ENCODE measurements around the gene HAGH. TPM values are rescaled to one million over a fixed set of nuclear protein-coding genes. Genes with fewer than 3 reads are reported as not detected.

HAGH gene
- total and polyA plus RNA-seq, 10 of the 15 experiments (the other 5 are each of a cell fraction or from before 2014, with no cell fraction given), result 2.0 to 50.1 (median 22.4) TPM

- Histone ChIP-seq H3K27ac (ENCODE audit: control insufficient read depth, insufficient read depth) (no peak overlapping the region), H3K4me2 (ENCODE audit: control insufficient read depth, insufficient read depth) (no peak overlapping the region), H3K9me3 (replicated peaks; ENCODE audit: control insufficient read depth, insufficient read depth, low read length) (no peaks in the 10 kb centered on the region), H3K27me3 (replicated peaks in 1 of 2; ENCODE audit: control insufficient read depth in 2 of 2, insufficient read depth in 2 of 2, low read length in 1 of 2) (no peaks in the 10 kb centered on the region), H4K20me1 (ENCODE audit: control insufficient read depth, insufficient read depth) (no peaks in the 10 kb centered on the region), H3K36me3 (ENCODE audit: control insufficient read depth in 2 of 2, insufficient read depth in 2 of 2, low read length in 1 of 2) (no peaks in the 10 kb centered on the region; a peak in 2 of 4 replicates), H3K4me3 (no peak overlapping the region), H3K9ac (ENCODE audit: control insufficient read depth, insufficient read depth, low read length) (no peak overlapping the region), H3K79me2 (ENCODE audit: control insufficient read depth, insufficient read depth, low read length) (no peaks in the 10 kb centered on the region), H3K4me1 (ENCODE audit: control insufficient read depth, insufficient read depth, low read length) (no peaks in the 10 kb centered on the region), H2AFZ (ENCODE audit: control insufficient read depth, low read depth, low read length) (no peak overlapping the region)
- WGBS (ENCODE audit: insufficient coverage, insufficient replicate concordance, low lambda C conversion rate, missing lambda C conversion rate), result 96% methylated on average over 9 of the region's 9 CpGs
- CTCF ChIA-PET, result no interaction called here
- no peak for ATAC-seq
- intact Hi-C loops (cut with micrococcal nuclease; ENCODE audit: unreplicated experiment) (no loop called here), in situ Hi-C loops (cut with MboI) (no loop called here)
- no TSS peak for BruUV-seq (replicated peaks)
- TF ChIP-seq TAF1 (IDR thresholded peaks at IDR 0.05; ENCODE audit: borderline replicate concordance, low read depth, low read length) (no peak), CHD4 (IDR thresholded peaks at IDR 0.05) (no peak), USF2 (IDR thresholded peaks at IDR 0.05; ENCODE audit: borderline replicate concordance, low read depth, low read length) (no peak), CREM (IDR thresholded peaks at IDR 0.05; ENCODE audit: low read depth) (no peak)
- SMC1A ChIA-PET (ENCODE audit: uncharacterized antibody, unreplicated experiment), result no interaction called here
- POLR2A ChIA-PET, result no interaction called here
- DNase-seq (ENCODE audit: low read depth, low spot score), result no peak
- no peak for FAIRE-seq
- RAD21 ChIA-PET (ENCODE audit: unreplicated experiment), result no interaction called here
Measured at GRCh38 chr16:1817276-1817589, 9.4 kb downstream of the HAGH start.

GRCh38 chr16:1816396-1817275, 10.0 kb downstream of the HAGH start:
- no peak overlapping the region for H2AFZ ChIP-seq (ENCODE audit: control insufficient read depth, low read depth, low read length)
- no peak for ATAC-seq
- no peaks in the 10 kb centered on the region for H3K79me2 ChIP-seq (ENCODE audit: control insufficient read depth, insufficient read depth, low read length)
- no peak overlapping the region for H3K4me2 ChIP-seq (ENCODE audit: control insufficient read depth, insufficient read depth)
- ChIA-PET CTCF (no interaction called here), POLR2A (interaction anchor here (0.5 kb wide), 1 partner anchor 21 kb away, joined by 10 read pairs; no protein-coding TSS in a partner anchor), SMC1A (ENCODE audit: uncharacterized antibody, unreplicated experiment) (no interaction called here), RAD21 (ENCODE audit: unreplicated experiment) (no interaction called here)
- BruUV-seq (replicated peaks), result no TSS peak
- H3K4me3 ChIP-seq, result no peak overlapping the region
- intact Hi-C loops (cut with micrococcal nuclease; ENCODE audit: unreplicated experiment) (no loop called here), in situ Hi-C loops (cut with MboI) (no loop called here)
- H3K27me3 ChIP-seq (replicated peaks in 1 of 2; ENCODE audit: control insufficient read depth in 2 of 2, insufficient read depth in 2 of 2, low read length in 1 of 2), result no peaks in the 10 kb centered on the region
- WGBS (ENCODE audit: insufficient coverage, insufficient replicate concordance, low lambda C conversion rate, missing lambda C conversion rate), result 94% methylated on average over 38 of the region's 40 CpGs
- H4K20me1 ChIP-seq (ENCODE audit: control insufficient read depth, insufficient read depth), result no peaks in the 10 kb centered on the region
- H3K27ac ChIP-seq (ENCODE audit: control insufficient read depth, insufficient read depth), result no peak overlapping the region
- no peak for FAIRE-seq
- DNase-seq (ENCODE audit: low read depth, low spot score), result no peak
- no peaks in the 10 kb centered on the region for H3K4me1 ChIP-seq (ENCODE audit: control insufficient read depth, insufficient read depth, low read length)
- H3K9me3 ChIP-seq (replicated peaks; ENCODE audit: control insufficient read depth, insufficient read depth, low read length), result no peaks in the 10 kb centered on the region
- no peak overlapping the region for H3K9ac ChIP-seq (ENCODE audit: control insufficient read depth, insufficient read depth, low read length)
- H3K36me3 ChIP-seq (ENCODE audit: control insufficient read depth in 2 of 2, insufficient read depth in 2 of 2, low read length in 1 of 2), result no peaks in the 10 kb centered on the region; a peak in 2 of 4 replicates
- TF ChIP-seq IRF5 (IDR thresholded peaks at IDR 0.05; ENCODE audit: borderline replicate concordance) (no peak), ZNF687 (IDR thresholded peaks at IDR 0.05) (no peak), NBN (IDR thresholded peaks at IDR 0.05) (no peak), MTA2 (IDR thresholded peaks at IDR 0.05; ENCODE audit: low read depth) (no peak), SUZ12 (IDR thresholded peaks at IDR 0.05; ENCODE audit: unreplicated experiment) (no peak), TCF3 (IDR thresholded peaks at IDR 0.05; ENCODE audit: borderline replicate concordance, insufficient read depth, low read depth, low read length) (no peak), EED (IDR thresholded peaks at IDR 0.05; ENCODE audit: low read depth) (no peak)
